HG03280 (cell line): Measurements from ENCODE around the gene SIGLEC7.
"Not testable (repeated sequence)": the region's sequence is repeated elsewhere in the genome, so short reads cannot be mapped to it uniquely, and the experiment has no call there.

Experiments
- ATAC-seq: cut with Tn5 transposase; IDR thresholded peaks from one replicate; pipeline ENCODE4 v1.9.1; 2021; ENCODE audit warnings: mild to moderate bottlenecking, moderate library complexity; ENCODE audit not compliant: unreplicated experiment

SIGLEC7 gene

DNA sequence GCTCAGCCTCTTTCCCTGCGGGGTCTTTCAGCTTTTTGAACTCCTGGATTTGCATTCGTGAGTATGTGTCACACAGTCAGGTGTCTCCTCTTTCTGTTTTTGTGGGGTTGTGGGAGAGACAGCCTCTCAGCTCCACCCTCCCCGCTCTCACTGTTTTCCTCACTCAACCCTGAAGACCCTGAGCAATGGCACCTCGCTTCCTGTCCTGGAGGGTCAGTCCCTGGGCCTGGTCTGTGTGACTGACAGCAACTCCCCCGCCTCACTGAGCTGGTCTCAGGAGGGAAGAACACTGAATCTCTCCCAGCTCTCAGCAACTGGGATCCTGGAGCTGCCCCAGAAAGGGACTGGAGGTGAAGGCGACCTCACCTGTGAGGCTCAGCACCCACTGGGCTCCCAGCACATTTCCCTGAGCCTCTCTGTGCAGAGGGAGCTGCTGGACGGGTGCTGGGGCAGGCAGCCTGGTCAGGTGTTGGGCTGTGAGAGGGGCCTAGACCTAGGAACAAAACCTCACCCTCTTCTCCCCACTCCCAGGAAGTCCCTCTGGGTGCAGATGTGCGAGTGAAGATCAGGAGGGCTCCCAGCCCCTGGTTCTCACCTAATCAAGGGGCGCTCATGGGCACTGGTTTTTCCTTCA is 4.2 kb upstream of the SIGLEC7 start:
- no peak for ATAC-seq

GRCh38 chr19:51138549-51138979 is 3.5 kb upstream of the SIGLEC7 start:
- no peak for ATAC-seq

DNA sequence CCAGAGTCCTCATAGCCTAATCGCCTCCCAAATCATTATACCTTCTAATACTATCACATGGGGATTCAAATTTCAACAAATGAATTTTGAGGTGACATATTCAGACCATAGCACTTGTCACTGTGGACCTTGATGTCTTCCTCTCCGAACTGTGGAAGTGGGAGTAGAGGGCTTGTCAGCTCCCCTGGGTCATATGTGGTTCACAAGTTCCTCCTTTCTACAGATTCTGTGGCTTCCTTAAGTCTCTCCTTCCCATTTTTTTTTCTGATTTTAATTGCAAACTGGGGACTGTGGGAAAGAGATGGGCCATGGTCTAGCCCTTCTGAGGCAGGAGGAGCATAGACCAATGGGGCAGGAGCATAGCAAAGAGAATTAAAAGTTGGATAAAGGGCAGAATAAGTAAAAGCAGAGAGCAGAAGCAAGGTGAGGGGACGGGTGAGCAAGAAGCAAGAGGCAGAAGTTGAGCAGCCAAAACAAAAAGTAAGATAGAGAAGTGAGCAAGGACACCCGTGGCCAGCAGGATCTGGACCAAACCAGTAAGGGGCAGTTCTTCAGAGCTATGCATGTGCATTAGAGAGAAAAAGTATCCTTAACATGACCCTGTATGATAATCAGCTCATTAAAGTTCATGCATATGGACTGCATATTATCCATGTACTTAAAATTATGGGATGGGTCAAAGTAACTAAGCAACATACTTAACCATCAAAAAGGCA is 2.6 kb upstream of the SIGLEC7 start:
- ATAC-seq, result no peak

- ATAC-seq, result no peak
Observed at GRCh38 chr19:51140441-51140840, 1.7 kb upstream of the SIGLEC7 start.

DNA sequence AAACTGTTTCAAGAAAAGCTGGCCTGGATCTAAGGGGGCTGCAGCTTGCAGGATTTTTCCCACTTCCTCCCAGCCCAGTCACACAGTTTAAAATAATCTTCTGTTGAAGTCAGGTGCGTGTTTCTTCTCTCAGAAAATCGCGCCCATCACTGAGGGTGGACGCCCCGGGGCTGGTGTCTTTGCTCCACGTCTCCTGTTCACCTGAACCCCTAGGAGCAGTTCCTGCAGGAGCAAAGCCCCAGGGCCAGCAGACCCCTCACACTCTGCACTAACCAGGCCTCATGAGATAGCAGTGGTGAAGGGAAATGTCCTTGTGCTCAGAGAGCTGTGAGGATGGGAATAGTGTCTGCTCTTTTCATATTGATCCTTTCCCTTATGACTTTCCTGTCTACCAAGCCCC is 920 bp upstream of the SIGLEC7 start:
- no peak for ATAC-seq

DNA sequence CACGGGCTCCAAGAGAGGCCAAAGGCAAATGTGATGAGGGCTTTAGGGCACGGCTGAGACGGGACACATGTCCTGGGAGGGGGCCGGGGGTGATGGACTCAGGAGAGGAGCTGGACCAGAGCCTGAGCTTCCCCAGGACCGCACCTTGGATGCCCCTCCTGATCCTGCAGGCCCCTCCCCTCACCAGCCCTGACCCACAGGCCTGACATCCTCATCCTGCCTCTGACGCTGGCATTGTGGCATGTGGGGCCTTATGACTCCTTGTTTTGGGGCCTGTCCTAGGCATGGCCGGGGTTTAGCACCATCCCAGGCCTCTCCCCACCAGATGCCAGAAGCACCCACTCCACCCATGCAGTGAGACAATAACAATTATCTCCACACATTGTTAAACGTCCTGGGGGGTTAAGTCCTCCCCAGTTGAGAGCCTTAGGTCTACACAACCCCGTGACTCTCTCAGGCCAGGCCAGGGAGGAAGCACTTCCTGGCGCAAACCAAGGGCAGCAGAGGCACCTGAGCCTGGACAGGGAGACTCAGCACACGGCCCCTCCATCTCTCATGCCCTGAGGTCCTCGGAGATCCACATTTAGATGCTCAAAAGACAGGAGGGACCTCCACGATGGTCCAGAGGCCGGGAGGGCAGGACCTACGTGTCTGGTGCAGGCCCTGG is 841 bp downstream of the SIGLEC7 start:
- not testable (repeated sequence) for ATAC-seq

- no peak for ATAC-seq
Observed at GRCh38 chr19:51143486-51143885, 1.4 kb downstream of the SIGLEC7 start.

DNA sequence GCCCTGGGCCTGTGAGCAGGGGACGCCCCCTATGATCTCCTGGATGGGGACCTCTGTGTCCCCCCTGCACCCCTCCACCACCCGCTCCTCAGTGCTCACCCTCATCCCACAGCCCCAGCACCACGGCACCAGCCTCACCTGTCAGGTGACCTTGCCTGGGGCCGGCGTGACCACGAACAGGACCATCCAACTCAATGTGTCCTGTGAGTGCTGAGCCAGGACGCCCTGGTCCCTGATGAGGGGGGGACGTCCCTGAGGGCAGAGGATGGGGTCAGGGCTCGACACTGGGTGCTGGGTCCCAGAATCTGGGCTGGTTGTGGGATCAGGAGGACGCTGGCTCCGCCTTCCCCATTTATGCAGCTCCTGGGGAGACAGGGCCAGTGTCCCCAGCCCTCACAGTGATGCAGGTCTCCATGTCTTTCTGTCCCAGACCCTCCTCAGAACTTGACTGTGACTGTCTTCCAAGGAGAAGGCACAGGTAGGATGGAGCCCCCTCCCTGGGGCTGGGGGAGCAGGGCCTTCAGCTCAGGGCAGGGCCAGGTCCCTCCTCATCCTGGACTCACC is 2.5 kb downstream of the SIGLEC7 start:
- no peak for ATAC-seq

- ATAC-seq, result no peak
Observed at GRCh38 chr19:51145916-51146493, 3.9 kb downstream of the SIGLEC7 start.

- no peak for ATAC-seq
Observed at GRCh38 chr19:51146751-51147150, 4.7 kb downstream of the SIGLEC7 start.

DNA sequence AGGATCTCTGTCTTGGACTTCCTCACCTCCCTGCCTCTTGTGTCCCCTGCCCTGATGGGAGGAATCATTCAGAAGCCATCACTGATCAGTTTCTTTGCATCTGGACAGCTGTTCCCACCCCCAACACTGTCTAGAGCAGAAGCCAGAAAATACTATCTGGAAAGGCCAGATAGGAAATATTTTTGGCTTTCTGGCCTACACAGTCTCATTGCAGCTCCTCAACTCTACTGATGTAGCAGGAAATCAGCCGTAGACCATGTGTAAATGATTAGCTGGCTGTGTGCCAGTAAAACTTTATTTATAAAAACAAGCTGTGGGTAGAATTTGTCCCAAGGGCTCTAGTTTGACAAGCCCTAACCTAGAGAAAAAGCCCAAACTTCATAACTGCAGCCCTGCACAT is 5.6 kb downstream of the SIGLEC7 start:
- no peak for ATAC-seq

DNA sequence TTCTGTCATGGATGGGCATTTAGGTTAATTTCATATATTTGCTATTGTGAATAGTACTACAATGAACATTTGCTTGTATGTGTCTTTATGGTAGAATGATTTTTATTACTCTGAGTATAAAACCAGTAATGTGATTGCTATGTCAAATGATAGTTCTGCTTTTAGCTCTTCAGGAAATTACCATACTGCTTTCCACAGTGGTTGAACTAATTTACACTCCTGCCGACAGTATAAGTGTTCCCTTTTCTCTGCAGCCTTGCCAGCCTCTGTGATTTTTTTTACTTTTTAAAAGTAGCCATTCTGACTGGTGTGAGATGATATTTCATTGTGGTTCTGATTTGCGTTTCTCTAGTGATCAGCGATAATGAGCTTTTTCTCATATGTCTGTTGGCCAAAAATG is 6.5 kb downstream of the SIGLEC7 start:
- ATAC-seq, result no peak

DNA sequence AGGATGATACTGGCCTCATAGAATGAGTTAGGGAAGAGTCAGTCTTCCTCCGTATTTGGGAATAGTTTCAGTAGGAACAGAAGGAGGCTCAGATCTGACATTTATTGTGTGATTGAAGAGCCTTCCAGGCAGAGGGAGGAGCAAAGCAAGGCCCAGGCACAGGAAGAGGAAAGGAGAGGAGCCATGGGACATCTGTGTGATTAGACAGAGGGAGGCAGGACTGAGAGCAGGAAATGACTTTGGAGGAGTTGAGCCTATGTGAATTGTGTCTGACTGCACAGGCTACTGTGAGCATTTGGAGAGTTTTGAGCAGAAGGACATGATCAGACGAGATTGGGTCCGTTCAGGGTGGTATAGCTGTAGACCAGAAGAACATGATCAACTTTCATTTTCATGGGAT is 8.5 kb downstream of the SIGLEC7 start:
- no peak for ATAC-seq

DNA sequence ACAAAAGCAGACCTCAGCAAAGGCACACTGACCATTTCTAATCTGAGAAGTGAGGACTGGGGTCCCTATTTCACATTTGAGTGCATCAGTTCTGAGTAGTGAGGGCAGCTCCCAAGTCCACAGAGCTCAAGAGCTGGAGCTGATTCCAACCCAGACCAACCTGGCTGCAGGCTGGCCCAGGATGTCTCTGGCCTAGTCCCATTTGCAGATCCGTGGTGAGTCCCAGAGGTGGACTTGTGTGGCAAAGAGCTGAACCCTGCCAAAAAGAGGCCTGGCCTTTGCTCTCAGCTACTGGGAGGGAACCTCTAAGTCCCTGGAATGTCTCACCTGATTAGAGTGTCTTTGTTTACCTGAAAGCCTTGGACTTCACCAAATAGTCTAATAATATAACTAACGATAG is 14.6 kb downstream of the SIGLEC7 start:
- no peak for ATAC-seq

DNA sequence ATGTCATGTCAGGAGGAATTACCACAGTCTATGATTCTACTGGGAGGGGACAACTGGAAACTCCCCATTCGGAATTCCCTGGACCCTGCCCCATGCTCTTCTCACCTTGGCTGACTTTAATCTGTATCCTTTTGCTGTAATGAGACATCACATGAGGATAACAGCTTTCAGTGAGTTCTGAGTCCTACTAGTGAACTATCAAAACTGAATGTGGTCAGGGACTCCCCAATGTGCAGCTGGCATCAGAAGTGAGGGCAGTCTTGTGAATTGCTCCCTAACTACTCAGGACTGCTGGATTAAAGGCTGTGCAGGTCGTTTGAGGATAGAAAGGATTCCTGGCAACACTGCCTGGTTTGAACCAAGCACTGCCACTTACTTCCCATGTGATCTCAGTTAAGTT is 15.2 kb downstream of the SIGLEC7 start:
- ATAC-seq, result no peak

GRCh38 chr19:51158474-51159129 is 16.5 kb downstream of the SIGLEC7 start:
- ATAC-seq, result no peak

DNA sequence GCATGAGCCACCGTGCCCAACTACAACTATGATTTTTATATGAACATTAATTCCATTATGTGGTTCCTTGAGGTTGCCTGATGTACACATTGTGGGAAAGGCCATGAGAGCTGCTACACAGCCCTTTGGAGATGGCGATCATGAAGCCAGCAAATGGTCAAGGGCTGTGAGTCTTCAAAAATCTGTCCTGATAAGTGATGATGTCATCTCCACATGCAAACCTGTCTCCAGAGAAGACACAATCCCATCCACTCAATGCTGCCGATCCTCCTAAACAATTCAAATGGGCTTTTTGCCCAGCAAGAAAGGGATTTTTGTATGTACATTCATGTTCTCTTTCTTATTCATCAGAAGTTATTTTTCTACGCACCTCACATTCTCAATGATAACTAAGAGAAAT is 17.6 kb downstream of the SIGLEC7 start:
- ATAC-seq, result no peak

GRCh38 chr19:51161266-51161665 is 19.2 kb downstream of the SIGLEC7 start:
- ATAC-seq, result no peak

DNA sequence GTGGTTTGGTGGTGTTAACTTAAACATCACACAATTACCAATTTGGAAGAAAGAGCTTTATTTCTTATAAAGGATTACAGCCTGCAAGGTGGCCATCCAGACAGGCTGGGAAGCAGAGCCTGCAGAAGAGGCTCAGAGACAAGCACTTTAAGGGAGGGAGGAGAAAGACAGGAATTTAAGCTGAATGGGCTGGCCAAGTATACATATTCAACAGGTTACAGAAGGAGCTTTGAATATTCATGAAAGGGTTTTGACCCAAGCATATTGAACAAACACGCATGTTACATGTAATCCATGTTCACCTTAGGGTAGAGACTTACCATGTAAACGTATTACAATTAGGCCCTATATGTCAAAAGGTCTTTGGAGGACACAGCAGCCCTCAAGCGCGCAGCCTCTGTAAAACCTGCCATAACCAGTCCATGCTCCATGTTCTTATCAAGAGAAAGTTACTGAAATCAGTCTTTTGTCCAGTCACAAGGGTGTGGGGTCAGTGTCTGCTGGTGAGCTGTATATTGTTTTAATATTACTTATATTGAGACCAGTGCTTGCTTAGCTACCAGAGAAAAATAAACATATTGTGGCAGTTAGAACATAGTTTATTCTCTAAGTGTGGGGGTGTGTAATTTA is 19.9 kb downstream of the SIGLEC7 start:
- ATAC-seq, result no peak

DNA sequence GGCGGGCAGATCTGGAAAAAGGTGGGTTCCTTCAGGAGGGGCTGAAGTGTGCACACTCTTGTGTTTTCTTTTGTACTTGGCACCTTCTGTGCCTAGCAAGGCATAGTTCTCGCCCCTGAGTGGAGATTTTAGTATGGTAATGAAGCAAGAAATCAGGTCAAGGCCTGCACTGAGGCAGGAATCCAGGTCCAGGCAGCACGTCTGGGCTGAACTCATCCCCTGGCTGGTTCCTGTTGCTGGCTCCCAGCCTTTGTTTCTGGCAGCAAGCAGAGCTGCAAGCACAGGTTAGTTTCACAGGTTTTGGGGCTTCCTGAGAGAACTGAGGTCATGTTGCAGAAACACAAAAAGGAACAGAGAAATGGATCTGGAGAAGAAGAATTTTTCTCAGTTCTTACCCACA is 21.2 kb downstream of the SIGLEC7 start:
- no peak for ATAC-seq

- ATAC-seq, result no peak
Observed at GRCh38 chr19:51164215-51164614, 22.1 kb downstream of the SIGLEC7 start.
